K562 (cell line): Measurements from ENCODE around the gene CHAC1. TPM values are rescaled to one million over a fixed set of nuclear protein-coding genes. Genes with fewer than 3 reads are reported as not detected.

ENCODE experiments used
- ATAC-seq: fragments of 200-7000 bp; cut with Tn5 transposase; 3 replicates; pipeline ENCODE4 v1.9.1; 2020; ENCODE audit warnings: moderate library complexity
- BruUV-seq: library from RNA; stranded (reverse); fragments of 400-500 nt; replicated peaks from 2 replicates; lab custom pipeline; 2021; lab: Mats Ljungman, UMichigan
- CTCF ChIA-PET: fragments of 300-600 bp; formaldehyde crosslinking; extraction: SDS; loops from one replicate; lab custom pipeline; 2021; ENCODE audit warnings: low intra/inter-chr PET ratio; lab: Yijun Ruan, JAX
- POLR2A ChIA-PET: fragments of 300-600, 350-650 bp; sonication (Branson Sonifier 250); formaldehyde crosslinking; extraction: SDS; loops from one replicate; lab custom pipeline; 2021; ENCODE audit warnings: antibody characterized with exemption, inconsistent platforms; lab: Yijun Ruan, JAX
- DNase-seq, 4 experiments: peaks; one replicate each; pipeline versions ENCODE4 v3.0.0 to v3.0.0-alpha.2; 2011 to 2018; ENCODE audit warnings: low spot score in 3 of 4, mixed read lengths in 3 of 4; ENCODE audit errors: extremely low read depth in 1 of 4
- FAIRE-seq: peaks from 2 replicates; lab custom pipeline; 2011; peaks lifted over from hg19 to GRCh38; lab: Jason Lieb, UNC
- H2AFZ ChIP-seq: 2 replicates; pipeline ENCODE4 v1.6.0; 2011; ENCODE audit warnings: low read depth, low read length, control low read depth, inconsistent platforms
- H3K27ac ChIP-seq: fragments of 200-600 bp; 3 replicates; pipeline ENCODE4 v1.8.0; 2011; ENCODE audit warnings: low read depth, mild to moderate bottlenecking, control low read depth, inconsistent platforms, low read length, moderate library complexity, mixed read lengths; ENCODE audit errors: extremely low read depth
- H3K27me3 ChIP-seq, 2 experiments: fragments of 300-600 bp in 1 of 2; 2 replicates in 1 of 2; 3 replicates in 1 of 2; pipeline versions ENCODE4 v1.6.0 to v1.8.0; 2011; ENCODE audit warnings: inconsistent platforms in 2 of 2, low read length in 2 of 2, mild to moderate bottlenecking in 1 of 2, mixed read lengths in 1 of 2, moderate library complexity in 1 of 2; ENCODE audit not compliant: control insufficient read depth in 2 of 2, insufficient read depth in 2 of 2
- H3K36me3 ChIP-seq: fragments of 300-600 bp; 3 replicates; pipeline ENCODE4 v1.8.0; 2011; ENCODE audit warnings: mild to moderate bottlenecking, low read length, inconsistent platforms; ENCODE audit not compliant: control insufficient read depth, insufficient read depth
- H3K4me1 ChIP-seq, 2 experiments: fragments of 200-600 bp in 1 of 2; replicated peaks in 1 of 2; 2 replicates in 1 of 2; 3 replicates in 1 of 2; pipeline versions ENCODE4 v1.5.1 to v1.8.0; 2011; ENCODE audit warnings: inconsistent platforms in 2 of 2, low read length in 2 of 2, mild to moderate bottlenecking in 1 of 2, mixed read lengths in 1 of 2, moderate library complexity in 1 of 2; ENCODE audit not compliant: control insufficient read depth in 2 of 2, insufficient read depth in 2 of 2
- H3K4me2 ChIP-seq: 2 replicates; pipeline ENCODE4 v1.6.1; 2011; ENCODE audit warnings: low read length, control low read depth, inconsistent platforms, mixed read lengths; ENCODE audit not compliant: insufficient read depth
- H3K4me3 ChIP-seq: fragments of 200-600 bp; sonication (generic), shearing (Covaris generic); 2 replicates; pipeline ENCODE4 v1.5.1; 2016; ENCODE audit warnings: control low read depth, inconsistent platforms
- H3K79me2 ChIP-seq: fragments of 200-600 bp; 3 replicates; pipeline ENCODE4 v1.8.0; 2011; ENCODE audit warnings: low read length, inconsistent platforms; ENCODE audit not compliant: control insufficient read depth, insufficient read depth
- H3K9ac ChIP-seq, 2 experiments: 2 replicates each; pipeline versions ENCODE4 v1.6.0 to v1.6.1; 2011; ENCODE audit warnings: low read depth in 2 of 2, low read length in 2 of 2, control low read depth in 1 of 2, inconsistent platforms in 1 of 2, mild to moderate bottlenecking in 1 of 2, mixed read lengths in 1 of 2; ENCODE audit not compliant: insufficient read depth in 1 of 2
- H3K9me1 ChIP-seq: one replicate; pipeline ENCODE4 v1.6.0; 2011; ENCODE audit warnings: inconsistent platforms, mild to moderate bottlenecking, low read length, moderate library complexity; ENCODE audit not compliant: control insufficient read depth, insufficient read depth
- H3K9me3 ChIP-seq: replicated peaks from 2 replicates; pipeline ENCODE4 v1.5.1; 2011; ENCODE audit warnings: low read depth, low read length, inconsistent platforms; ENCODE audit not compliant: control insufficient read depth, insufficient read depth
- H4K20me1 ChIP-seq: replicated peaks from 2 replicates; pipeline ENCODE4 v1.6.1; 2011; ENCODE audit warnings: low read length, inconsistent platforms, mixed read lengths; ENCODE audit not compliant: control insufficient read depth, insufficient read depth
- CREBBP ChIP-seq: IDR thresholded peaks from one replicate; pipeline ENCODE4 v1.6.1; 2012; ENCODE audit warnings: low read depth, mild to moderate bottlenecking, control low read depth, inconsistent platforms, low read length
- GATA2 ChIP-seq: sonication (generic); formaldehyde crosslinking; IDR thresholded peaks from 2 replicates; pipeline ENCODE4 v1.4.0; 2020; ENCODE audit warnings: mild to moderate bottlenecking, missing genetic modification reagents
- HDAC2 ChIP-seq: fragments of 450-650 bp; IDR thresholded peaks from 2 replicates; pipeline ENCODE4 v1.6.1; 2016; ENCODE audit warnings: mild to moderate bottlenecking
- HMG20A ChIP-seq: fragments of 450-650 bp; formaldehyde crosslinking; conservative IDR thresholded peaks from 2 replicates; pipeline ENCODE4 v1.4.0; 2020; ENCODE audit warnings: mild to moderate bottlenecking, mixed read lengths
- MEIS2 ChIP-seq: fragments of 450-650 bp; IDR thresholded peaks from 2 replicates; pipeline ENCODE4 v1.6.1; 2014; ENCODE audit warnings: mild to moderate bottlenecking; ENCODE audit not compliant: partially characterized antibody
- POLR3G ChIP-seq: IDR thresholded peaks from 2 replicates; pipeline ENCODE4 v1.6.1; 2011; ENCODE audit not compliant: insufficient read length, insufficient replicate concordance; ENCODE audit errors: extremely low read depth
- PTBP1 ChIP-seq: fragments of 200-400 bp; formaldehyde crosslinking; IDR thresholded peaks from 2 replicates; pipeline ENCODE4 v1.6.1; 2017; ENCODE audit warnings: low read depth, low read length
- TSC22D4 ChIP-seq: fragments of 450-650 bp; IDR thresholded peaks from 2 replicates; pipeline ENCODE4 v1.6.1; 2016; ENCODE audit warnings: missing genetic modification characterization, missing biosample characterization, control low read depth
- ZNF121 ChIP-seq: sonication (generic); formaldehyde crosslinking; conservative IDR thresholded peaks from 2 replicates; pipeline ENCODE4 v1.8.0; 2022; ENCODE audit warnings: missing genetic modification reagents
- ZNF589 ChIP-seq: fragments of 200-800 bp; sonication (Bioruptor generic); IDR thresholded peaks from 2 replicates; pipeline ENCODE4 v1.6.1; 2016; ENCODE audit warnings: low read depth, missing genetic modification characterization, missing compliant biosample characterization
- ZNF764 ChIP-seq: fragments of 250-450 bp; sonication (Bioruptor Pico); IDR thresholded peaks from 2 replicates; pipeline ENCODE4 v1.4.0; 2020; ENCODE audit warnings: low read depth, mild to moderate bottlenecking, moderate library complexity
- WGBS: fragments of 100-300 bp; shearing (Covaris generic); methylation state at CpG from one replicate; pipeline ENCODE4 v1.1.6; 2016; ENCODE audit warnings: low coverage, mixed read lengths; ENCODE audit not compliant: insufficient coverage; ENCODE audit errors: missing lambda C conversion rate; 5-methylcytosine and 5-hydroxymethylcytosine counted together
- in situ Hi-C: fragments of 300-500 bp; cut with MboI; formaldehyde crosslinking; loops from 4 replicates; pipeline ENCODE4 v1.15.0; 2018; ENCODE audit warnings: inconsistent platforms, mixed read lengths
- intact Hi-C: fragments of 100-400 bp; cut with micrococcal nuclease; formaldehyde crosslinking; loops from 2 replicates; pipeline ENCODE4 v1.14.2; 2022
- polyA plus RNA-seq, 8 experiments: library from polyadenylated mRNA; depleted of rRNA in 4 of 8; stranded (reverse) in 5 of 8; unstranded in 3 of 8; fragments of >200 nt; fragmentation: Nextera tagmentation in 2 of 8; fragmentation: Illumina TruSeq in 1 of 8; extraction: Ambion mirVana in 2 of 8; extraction: Trizol in 1 of 8; gene quantifications; 2 replicates each; pipeline versions ENCODE4 v1.2.1 to v1.2.3, GENCODE V29; 2011 to 2014; ENCODE audit warnings: inconsistent platforms in 1 of 8, missing spikeins in 1 of 8
- total RNA-seq, 7 experiments: library from RNA; depleted of rRNA in 6 of 7; stranded (reverse); fragments of >200 nt in 6 of 7; fragmentation: Illumina TruSeq in 2 of 7; extraction: Trizol in 2 of 7; gene quantifications; 2 replicates each; pipeline versions ENCODE4 v1.2.1 to v1.2.3, GENCODE V29; 2011 to 2021; ENCODE audit warnings: low replicate concordance in 1 of 7
- TF ChIP-seq, protein P1 (sequence below): sonication (generic); formaldehyde crosslinking; IDR thresholded peaks from 2 replicates; pipeline ENCODE4 v1.8.0; 2022; ENCODE audit warnings: missing genetic modification reagents, mild to moderate bottlenecking, moderate library complexity, borderline replicate concordance
- TF ChIP-seq, protein P2 (sequence below): fragments of 200-800 bp; sonication (Bioruptor generic); IDR thresholded peaks from 2 replicates; pipeline ENCODE4 v1.6.1; 2017; ENCODE audit warnings: missing genetic modification characterization, missing compliant biosample characterization

The CHAC1 gene
- total and polyA plus RNA-seq, 9 of the 15 experiments (the other 6 are each of a cell fraction or from before 2014, with no cell fraction given), result 0.47 to 39.0 (median 7.5) TPM

DNA sequence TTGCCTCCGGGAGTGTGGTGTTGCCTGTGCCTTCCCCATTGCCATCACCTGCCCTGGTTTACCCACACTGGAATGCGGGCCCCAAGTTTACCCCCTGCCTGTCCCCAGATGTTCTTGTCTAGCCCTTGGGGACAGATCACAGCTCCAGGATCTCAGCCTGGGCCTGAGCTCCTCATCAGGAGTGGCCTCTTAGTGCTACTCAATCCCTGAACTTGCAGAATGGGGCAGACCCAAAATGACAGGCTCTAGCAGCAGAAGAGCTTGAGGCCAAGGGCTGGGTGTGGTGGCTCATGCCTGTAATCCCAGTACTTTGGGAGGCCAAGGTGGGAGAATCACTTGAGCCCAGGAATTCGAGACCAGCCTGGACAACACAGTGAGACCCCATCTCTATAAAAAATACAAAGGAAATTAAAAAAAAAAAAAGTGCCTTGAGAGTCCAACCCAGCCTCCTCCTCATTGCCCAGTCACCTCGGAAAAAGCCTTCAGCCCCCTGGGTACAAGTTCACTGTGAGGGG lies 3.8 kb downstream of the CHAC1 start:
- no peaks in the 10 kb centered on the region; a peak in 1 of 5 replicates for H3K27me3 ChIP-seq
- no peak overlapping the region for H3K4me3 ChIP-seq
- H2AFZ ChIP-seq, result no peak overlapping the region
- CTCF ChIA-PET, result no interaction called here
- in situ Hi-C loops, result no loop called here
- no peaks in the 10 kb centered on the region; the same call in 2 of the 3 replicates for H3K36me3 ChIP-seq
- WGBS, result 33% methylated on average over 4 of the region's 4 CpGs
- peaks cover 9% of the 10 kb centered on the region; the same call in 2 of the 3 replicates for H3K79me2 ChIP-seq
- POLR2A ChIA-PET, result interaction anchor here (0.6 to 2.5 kb wide), 8 partner anchors 10 to 924 kb away, joined by 3 to 10 read pairs (median 4); no protein-coding TSS in a partner anchor
- ATAC-seq (peak; percentile 3), DNase-seq (no peak), FAIRE-seq (no peak)
- no peaks in the 10 kb centered on the region for H3K9me3 ChIP-seq
- BruUV-seq, result no TSS peak
- no peak for TF ChIP-seq POLR3G
- TF ChIP-seq ZNF121, result peak; percentile 85
- no peak overlapping the region for H3K4me2 ChIP-seq
- no peak overlapping the region for H3K27ac ChIP-seq
- peaks cover 5% of the 10 kb centered on the region; the same call in 1 of the 2 replicates for H4K20me1 ChIP-seq
- peaks cover 2% of the 10 kb centered on the region for H3K9me1 ChIP-seq
- peaks cover 7 to 41% of the 10 kb centered on the region in 2 experiments; a peak in 4 of 5 replicates for H3K4me1 ChIP-seq
- intact Hi-C loops, result no loop called here
- peak overlapping the region in 1 of 2 experiments; percentile 39; a peak in 1 of 4 replicates for H3K9ac ChIP-seq

DNA sequence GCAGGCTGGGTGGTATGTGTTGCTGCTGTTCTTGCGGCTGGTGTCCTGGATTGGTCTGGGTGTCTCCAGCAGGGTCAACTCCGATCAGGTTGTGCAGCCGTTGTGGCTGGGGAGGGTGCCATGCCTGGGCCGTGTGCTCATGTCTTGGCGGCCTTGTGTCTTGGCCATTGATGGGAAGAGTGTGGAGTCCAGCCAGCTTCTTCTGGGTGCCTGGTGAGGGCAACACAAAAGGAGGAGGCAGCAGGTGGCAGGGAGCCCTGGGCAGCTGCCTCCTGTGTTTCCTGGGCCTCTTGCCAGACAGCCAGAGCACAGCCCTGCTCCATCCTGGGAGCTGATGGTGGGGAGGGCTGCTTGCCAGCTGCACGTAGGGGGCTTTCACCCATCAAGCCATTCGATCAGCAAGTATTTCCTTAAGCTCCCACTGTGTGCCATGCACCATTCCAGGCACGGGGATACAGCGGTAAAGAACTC lies 4.3 kb downstream of the CHAC1 start:
- in situ Hi-C loops, result no loop called here
- TF ChIP-seq ZNF764 (CRISPR knock-in tag) (no peak), CREBBP (no peak), TSC22D4 (tag) (no peak), GATA2 (no peak), HMG20A (CRISPR knock-in tag) (no peak), PTBP1 (no peak), HDAC2 (no peak), MEIS2 (no peak), ZNF589 (CRISPR knock-in tag) (no peak)
- TF ChIP-seq, protein P1, sequence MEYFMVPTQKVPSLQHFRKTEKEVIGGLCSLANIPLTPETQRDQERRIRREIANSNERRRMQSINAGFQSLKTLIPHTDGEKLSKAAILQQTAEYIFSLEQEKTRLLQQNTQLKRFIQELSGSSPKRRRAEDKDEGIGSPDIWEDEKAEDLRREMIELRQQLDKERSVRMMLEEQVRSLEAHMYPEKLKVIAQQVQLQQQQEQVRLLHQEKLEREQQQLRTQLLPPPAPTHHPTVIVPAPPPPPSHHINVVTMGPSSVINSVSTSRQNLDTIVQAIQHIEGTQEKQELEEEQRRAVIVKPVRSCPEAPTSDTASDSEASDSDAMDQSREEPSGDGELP, result peak; percentile 39; the same call in 1 of the 2 replicates
- TF ChIP-seq, protein P2, sequence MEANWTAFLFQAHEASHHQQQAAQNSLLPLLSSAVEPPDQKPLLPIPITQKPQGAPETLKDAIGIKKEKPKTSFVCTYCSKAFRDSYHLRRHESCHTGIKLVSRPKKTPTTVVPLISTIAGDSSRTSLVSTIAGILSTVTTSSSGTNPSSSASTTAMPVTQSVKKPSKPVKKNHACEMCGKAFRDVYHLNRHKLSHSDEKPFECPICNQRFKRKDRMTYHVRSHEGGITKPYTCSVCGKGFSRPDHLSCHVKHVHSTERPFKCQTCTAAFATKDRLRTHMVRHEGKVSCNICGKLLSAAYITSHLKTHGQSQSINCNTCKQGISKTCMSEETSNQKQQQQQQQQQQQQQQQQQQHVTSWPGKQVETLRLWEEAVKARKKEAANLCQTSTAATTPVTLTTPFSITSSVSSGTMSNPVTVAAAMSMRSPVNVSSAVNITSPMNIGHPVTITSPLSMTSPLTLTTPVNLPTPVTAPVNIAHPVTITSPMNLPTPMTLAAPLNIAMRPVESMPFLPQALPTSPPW (CRISPR knock-in tag), result no peak

More for the DNA sequence above, 4.3 kb downstream of the CHAC1 start:
- peaks cover 9% of the 10 kb centered on the region; the same call in 2 of the 3 replicates for H3K79me2 ChIP-seq
- FAIRE-seq, result no peak
- H3K27ac ChIP-seq, result no peak overlapping the region
- CTCF ChIA-PET, result no interaction called here
- no peak overlapping the region for H3K9ac ChIP-seq
- peaks cover 2% of the 10 kb centered on the region for H3K9me1 ChIP-seq
- intact Hi-C loops, result no loop called here
- H3K36me3 ChIP-seq, result no peaks in the 10 kb centered on the region; the same call in 2 of the 3 replicates
- H3K9me3 ChIP-seq, result no peaks in the 10 kb centered on the region
- no peaks in the 10 kb centered on the region; a peak in 1 of 5 replicates for H3K27me3 ChIP-seq
- no peak overlapping the region for H2AFZ ChIP-seq
- peaks cover 5% of the 10 kb centered on the region; the same call in 1 of the 2 replicates for H4K20me1 ChIP-seq
- no peak for DNase-seq
- no TSS peak for BruUV-seq
- POLR2A ChIA-PET, result interaction anchor here (0.6 to 2.5 kb wide), 6 partner anchors 9 to 555 kb away, joined by 3 to 10 read pairs (median 4); no protein-coding TSS in a partner anchor
- H3K4me2 ChIP-seq, result no peak overlapping the region
- no peak overlapping the region for H3K4me3 ChIP-seq
- 35% methylated on average over 8 of the region's 9 CpGs for WGBS
- peaks cover 7 to 36% of the 10 kb centered on the region in 2 experiments; a peak in 4 of 5 replicates for H3K4me1 ChIP-seq
- peak; percentile 15 for ATAC-seq
